ENCODE results near the gene RPL27. TPM values are rescaled to one million over a fixed set of nuclear protein-coding genes. Genes with fewer than 3 reads are reported as not detected.

The RPL27 gene
- total and polyA plus RNA-seq, 4 donors: 723 to 6,939 (median 1,883) TPM

GRCh38 chr17:43044024-43044423, 45.8 kb downstream of the RPL27 start:
- intact Hi-C loops (cut with DNase I): no loop called here
- ATAC-seq (ENCODE audit: low FRiP score): no peak
- Histone ChIP-seq H3K9me3 (ENCODE audit: control insufficient read depth, low read length) (no peaks in the 10 kb centered on the region), H3K27me3 (ENCODE audit: control insufficient read depth in 1 of 2, insufficient read depth in 2 of 2, low read length in 1 of 2) (no peaks in the 10 kb centered on the region), H3K36me3 (ENCODE audit: control insufficient read depth in 1 of 2, insufficient read depth in 2 of 2, low read length in 1 of 2) (no peaks in the 10 kb centered on the region), H3K4me1 (ENCODE audit: control insufficient read depth in 1 of 2, insufficient read depth in 2 of 2, low read length in 2 of 2) (no peaks in the 10 kb centered on the region), H3K4me3 (ENCODE audit: low read length in 2 of 2) (no peak overlapping the region), H3K27ac (ENCODE audit: low read depth in 1 of 2, low read length in 2 of 2) (no peak overlapping the region)
- DNase-seq: no peak
- 88 to 94% methylated on average over 4 of the region's 4 CpGs for WGBS, 2 donors

- no peaks in the 10 kb centered on the region for H3K9me3 ChIP-seq (ENCODE audit: control insufficient read depth, low read length)
- intact Hi-C loops (cut with DNase I): no loop called here
- DNase-seq (no peak), ATAC-seq (ENCODE audit: low FRiP score) (no peak)
- 87 to 95% methylated on average over 1 of the region's 1 CpG for WGBS, 2 donors
- no peak overlapping the region for H3K4me3 ChIP-seq (ENCODE audit: low read length in 2 of 2)
- H3K36me3 ChIP-seq (ENCODE audit: control insufficient read depth in 1 of 2, insufficient read depth in 2 of 2, low read length in 1 of 2): no peaks in the 10 kb centered on the region
- H3K27ac ChIP-seq (ENCODE audit: low read depth in 1 of 2, low read length in 2 of 2): no peak overlapping the region
- no peaks in the 10 kb centered on the region for H3K27me3 ChIP-seq (ENCODE audit: control insufficient read depth in 1 of 2, insufficient read depth in 2 of 2, low read length in 1 of 2)
- H3K4me1 ChIP-seq (ENCODE audit: control insufficient read depth in 1 of 2, insufficient read depth in 2 of 2, low read length in 2 of 2): no peaks in the 10 kb centered on the region
Observed at GRCh38 chr17:43051969-43052368, 53.8 kb downstream of the RPL27 start.

Other genes with a start within 250 kb of the RPL27 start
- gene RAMP2, start 237.2 kb upstream of the RPL27 start, total RNA-seq: 10 to 100 TPM; 27.1 to 77.7 TPM
- 10 to 100 TPM in 1 of 2 donors, 1 to 10 TPM in 1; 8.1 to 14.5 TPM for gene RAMP2, start 237.2 kb upstream of the RPL27 start, polyA plus RNA-seq
- gene VPS25, start 225.0 kb upstream of the RPL27 start, total RNA-seq: 10 to 100 TPM; 31.2 to 33.8 TPM
- gene VPS25, start 225.0 kb upstream of the RPL27 start, polyA plus RNA-seq: 10 to 100 TPM; 45.5 to 46.8 TPM
- under 1 TPM; 0.19 to 0.24 TPM for gene WNK4, start 217.8 kb upstream of the RPL27 start, total RNA-seq
- gene WNK4, start 217.8 kb upstream of the RPL27 start, polyA plus RNA-seq: 1 to 10 TPM in 1 of 2 donors, not detected in 1; 1.1 TPM
- gene COA3, start 199.7 kb upstream of the RPL27 start, total RNA-seq: 10 to 100 TPM; 31.7 to 34.8 TPM
- gene COA3, start 199.7 kb upstream of the RPL27 start, polyA plus RNA-seq: 100 to 1,000 TPM in 1 of 2 donors, 10 to 100 TPM in 1; 75.9 to 117 TPM
- under 1 TPM in 1 of 2 donors, not detected in 1; 0.81 TPM for gene CNTD1, start 199.6 kb upstream of the RPL27 start, total RNA-seq
- gene CNTD1, start 199.6 kb upstream of the RPL27 start, polyA plus RNA-seq: 1 to 10 TPM in 1 of 2 donors, under 1 TPM in 1; 0.33 to 2.1 TPM
- 10 to 100 TPM; 66.9 to 76.9 TPM for gene BECN1, start 174.1 kb upstream of the RPL27 start, total RNA-seq
- gene BECN1, start 174.1 kb upstream of the RPL27 start, polyA plus RNA-seq: 100 to 1,000 TPM in 1 of 2 donors, 10 to 100 TPM in 1; 67.8 to 105 TPM
- 10 to 100 TPM; 57.7 to 69.8 TPM for gene PSME3, start 165.0 kb upstream of the RPL27 start, total RNA-seq
- 10 to 100 TPM; 41.1 to 58.6 TPM for gene PSME3, start 165.0 kb upstream of the RPL27 start, polyA plus RNA-seq
- 1 to 10 TPM; 1.8 to 2.6 TPM for gene AOC2, start 153.8 kb upstream of the RPL27 start, total RNA-seq
- gene AOC2, start 153.8 kb upstream of the RPL27 start, polyA plus RNA-seq: under 1 TPM; 0.25 to 0.38 TPM
- 100 to 1,000 TPM; 270 to 344 TPM for gene AOC3, start 147.2 kb upstream of the RPL27 start, total RNA-seq
- gene AOC3, start 147.2 kb upstream of the RPL27 start, polyA plus RNA-seq: 100 to 1,000 TPM in 1 of 2 donors, 10 to 100 TPM in 1; 82.1 to 107 TPM
- not detected for gene G6PC1, start 97.6 kb upstream of the RPL27 start, total RNA-seq
- gene G6PC1, start 97.6 kb upstream of the RPL27 start, polyA plus RNA-seq: 1 to 10 TPM in 1 of 2 donors, not detected in 1; 3.0 TPM
- 10 to 100 TPM; 38.2 to 39.0 TPM for gene AARSD1, start 34.0 kb upstream of the RPL27 start, total RNA-seq
- gene AARSD1, start 34.0 kb upstream of the RPL27 start, polyA plus RNA-seq: 10 to 100 TPM; 30.2 to 87.0 TPM
- 1 to 10 TPM; 2.5 to 6.6 TPM for gene PTGES3L, start 18.3 kb upstream of the RPL27 start, total RNA-seq
- gene PTGES3L, start 18.3 kb upstream of the RPL27 start, polyA plus RNA-seq: 1 to 10 TPM; 3.2 to 5.5 TPM
- gene RUNDC1, start 17.9 kb upstream of the RPL27 start, total RNA-seq: 10 to 100 TPM; 10.6 to 16.0 TPM
- 1 to 10 TPM; 2.4 to 7.3 TPM for gene RUNDC1, start 17.9 kb upstream of the RPL27 start, polyA plus RNA-seq
- 10 to 100 TPM; 24.8 to 35.3 TPM for gene IFI35, start 8.4 kb downstream of the RPL27 start, total RNA-seq
- gene IFI35, start 8.4 kb downstream of the RPL27 start, polyA plus RNA-seq: 10 to 100 TPM; 34.2 to 45.2 TPM
- 100 to 1,000 TPM; 165 to 241 TPM for gene VAT1, start 24.0 kb downstream of the RPL27 start, total RNA-seq
- 10 to 100 TPM; 55.7 to 65.3 TPM for gene VAT1, start 24.0 kb downstream of the RPL27 start, polyA plus RNA-seq
- 1 to 10 TPM; 1.1 to 2.7 TPM for gene RND2, start 26.8 kb downstream of the RPL27 start, total RNA-seq
- gene RND2, start 26.8 kb downstream of the RPL27 start, polyA plus RNA-seq: 1 to 10 TPM; 2.0 to 3.9 TPM
- gene BRCA1, start 126.9 kb downstream of the RPL27 start, total RNA-seq: 1 to 10 TPM; 4.3 to 6.6 TPM
- 1 to 10 TPM in 1 of 2 donors, under 1 TPM in 1; 0.38 to 2.1 TPM for gene BRCA1, start 126.9 kb downstream of the RPL27 start, polyA plus RNA-seq
- gene NBR1, start 172.8 kb downstream of the RPL27 start, total RNA-seq: 10 to 100 TPM; 93.7 to 99.1 TPM
- gene NBR1, start 172.8 kb downstream of the RPL27 start, polyA plus RNA-seq: 10 to 100 TPM; 52.3 to 55.4 TPM
- gene TMEM106A, start 213.5 kb downstream of the RPL27 start, total RNA-seq: 10 to 100 TPM; 20.2 to 37.2 TPM
- 1 to 10 TPM; 2.5 to 5.0 TPM for gene TMEM106A, start 213.5 kb downstream of the RPL27 start, polyA plus RNA-seq
- gene CCDC200, start 230.2 kb downstream of the RPL27 start, total RNA-seq: not detected
- gene CCDC200, start 230.2 kb downstream of the RPL27 start, polyA plus RNA-seq: not detected
- 1,000 to 10,000 TPM; 2,414 to 5,422 TPM for gene RNU2-1, start 235.6 kb downstream of the RPL27 start, total RNA-seq
- not detected for gene RNU2-1, start 235.6 kb downstream of the RPL27 start, polyA plus RNA-seq

All from aorta (tissue), 5 donors.